HEK293 (cell line): ENCODE measurements around the gene NOS2.
"Not testable (repeated sequence)": the region's sequence is repeated elsewhere in the genome, so short reads cannot be mapped to it uniquely, and the experiment has no call there.

Experiments
- CTCF ChIA-PET: fragments of 350-600 bp; formaldehyde crosslinking; extraction: SDS; loops from one replicate; lab custom pipeline; 2021; ENCODE audit warnings: antibody characterized with exemption; lab: Yijun Ruan, JAX
- POLR2A ChIA-PET: fragments of 300-600 bp; formaldehyde crosslinking; extraction: SDS; loops from one replicate; lab custom pipeline; 2020; ENCODE audit warnings: antibody characterized with exemption, inconsistent platforms; lab: Yijun Ruan, JAX
- H3K27ac ChIP-seq: fragments of 200-500 bp; sonication (Bioruptor generic); 2 replicates; pipeline ENCODE4 v1.5.1; 2014; ENCODE audit warnings: low read depth, low read length, control low read depth, inconsistent platforms; ENCODE audit errors: extremely low read depth
- H3K36me3 ChIP-seq, 2 experiments: fragments of 200-500 bp in 1 of 2; sonication (Bioruptor generic) in 1 of 2; 1 replicate in 1 of 2; 2 replicates in 1 of 2; pipeline ENCODE4 v1.5.1; 2014 to 2017; ENCODE audit warnings: inconsistent platforms in 2 of 2, low read length in 2 of 2; ENCODE audit not compliant: control insufficient read depth in 2 of 2, insufficient read depth in 1 of 2
- H3K4me1 ChIP-seq: fragments of 200-500 bp; sonication (Bioruptor generic); 2 replicates; pipeline ENCODE4 v1.5.1; 2014; ENCODE audit warnings: mild to moderate bottlenecking, low read length, inconsistent platforms; ENCODE audit not compliant: control insufficient read depth, insufficient read depth
- H3K4me3 ChIP-seq: 2 replicates; pipeline ENCODE4 v1.5.1; 2011; ENCODE audit warnings: low read depth, mild to moderate bottlenecking, control low read depth, low read length, moderate library complexity
- H3K9me3 ChIP-seq: fragments of 200-500 bp; sonication (Bioruptor generic); 2 replicates; pipeline ENCODE4 v1.5.1; 2014; ENCODE audit warnings: low read depth, low read length, inconsistent platforms; ENCODE audit not compliant: control insufficient read depth, insufficient read depth
- HOXC10 ChIP-seq: sonication (generic); formaldehyde crosslinking; IDR thresholded peaks from 2 replicates; pipeline ENCODE4 v1.8.1; 2023; ENCODE audit warnings: mild to moderate bottlenecking, missing genetic modification reagents
- KLF8 ChIP-seq: fragments of 450-650 bp; formaldehyde crosslinking; IDR thresholded peaks from 2 replicates; pipeline ENCODE4 v1.5.1; 2016; ENCODE audit warnings: missing biosample characterization, missing genetic modification characterization
- PRDM1 ChIP-seq: fragments of 450-650 bp; formaldehyde crosslinking; IDR thresholded peaks from 2 replicates; pipeline ENCODE4; 2016; ENCODE audit warnings: missing biosample characterization, missing genetic modification characterization
- REST ChIP-seq: fragments of 450-650 bp; formaldehyde crosslinking; IDR thresholded peaks from 2 replicates; pipeline ENCODE4 v1.5.1; 2016; ENCODE audit warnings: missing biosample characterization, missing genetic modification characterization
- ZBTB20 ChIP-seq: fragments of 450-650 bp; formaldehyde crosslinking; IDR thresholded peaks from 2 replicates; pipeline ENCODE4 v1.5.1; 2016; ENCODE audit warnings: missing biosample characterization, missing genetic modification characterization
- ZFP41 ChIP-seq: fragments of 450-650 bp; formaldehyde crosslinking; IDR thresholded peaks from 2 replicates; pipeline ENCODE4 v1.5.1; 2016; ENCODE audit warnings: missing biosample characterization, missing genetic modification characterization, borderline replicate concordance
- ZNF174 ChIP-seq: fragments of 450-650 bp; formaldehyde crosslinking; IDR thresholded peaks from 2 replicates; pipeline ENCODE4 v1.5.0; 2017; ENCODE audit warnings: missing biosample characterization, mild to moderate bottlenecking, missing genetic modification characterization
- ZNF239 ChIP-seq: fragments of 450-650 bp; formaldehyde crosslinking; IDR thresholded peaks from 2 replicates; pipeline ENCODE4 v1.5.1; 2016; ENCODE audit warnings: missing biosample characterization, missing genetic modification characterization
- ZNF302 ChIP-seq: fragments of 450-650 bp; formaldehyde crosslinking; IDR thresholded peaks from 2 replicates; pipeline ENCODE4 v1.5.1; 2016; ENCODE audit warnings: missing biosample characterization, missing genetic modification characterization, low read depth
- ZNF571 ChIP-seq: fragments of 450-650 bp; formaldehyde crosslinking; IDR thresholded peaks from 2 replicates; pipeline ENCODE4 v1.5.0; 2017; ENCODE audit warnings: missing biosample characterization, missing genetic modification characterization
- ZNF624 ChIP-seq: fragments of 450-650 bp; formaldehyde crosslinking; IDR thresholded peaks from 2 replicates; pipeline ENCODE4 v1.5.1; 2017; ENCODE audit warnings: missing biosample characterization, missing genetic modification characterization
- ZNF76 ChIP-seq: fragments of 450-650 bp; formaldehyde crosslinking; IDR thresholded peaks from 2 replicates; pipeline ENCODE4; 2016; ENCODE audit warnings: low read depth, missing biosample characterization, missing genetic modification characterization, borderline replicate concordance
- ZNF785 ChIP-seq: fragments of 450-650 bp; formaldehyde crosslinking; IDR thresholded peaks from 2 replicates; pipeline ENCODE4 v1.5.1; 2016; ENCODE audit warnings: missing biosample characterization, missing genetic modification characterization
- TF ChIP-seq, protein P1 (sequence below): fragments of 450-650 bp; IDR thresholded peaks from 2 replicates; pipeline ENCODE4 v1.5.1; 2018; ENCODE audit warnings: missing biosample characterization, missing genetic modification characterization

Gene NOS2

GRCh38 chr17:27834571-27834970 is 34.2 kb upstream of the NOS2 start:
- no peak overlapping the region for H3K27ac ChIP-seq
- TF ChIP-seq ZNF785 (tag by site-specific recombination) (no peak), REST (tag by site-specific recombination) (no peak), ZBTB20 (tag by site-specific recombination) (no peak), PRDM1 (no peak), ZNF571 (no peak), KLF8 (tag by site-specific recombination) (no peak), ZNF624 (no peak), ZNF174 (tag by site-specific recombination) (no peak), ZNF302 (tag by site-specific recombination) (no peak)
- no peaks in the 10 kb centered on the region for H3K9me3 ChIP-seq
- CTCF ChIA-PET = interaction anchor here (1.2 kb wide), 1 partner anchor 46 kb away, joined by 4 read pairs; no protein-coding TSS in a partner anchor
- H3K4me3 ChIP-seq = no peak overlapping the region
- POLR2A ChIA-PET = no interaction called here
- no peaks in the 10 kb centered on the region for H3K36me3 ChIP-seq
- H3K4me1 ChIP-seq = no peaks in the 10 kb centered on the region

- Histone ChIP-seq H3K4me1 (no peaks in the 10 kb centered on the region), H3K9me3 (no peaks in the 10 kb centered on the region), H3K4me3 (no peak overlapping the region), H3K36me3 (no peaks in the 10 kb centered on the region), H3K27ac (no peak overlapping the region)
- ChIA-PET CTCF (interaction anchor here (0.6 to 2.0 kb wide), 6 partner anchors 26 to 61 kb away, joined by 3 to 6 read pairs (median 4); partner anchors contain the start of gene LYRM9), POLR2A (interaction anchor here (0.7 kb wide), 1 partner anchor 208 kb away, joined by 5 read pairs; no protein-coding TSS in a partner anchor)
- TF ChIP-seq ZNF239 (tag by site-specific recombination) (no peak), HOXC10 (CRISPR knock-in tag) (no peak), ZNF76 (tag by site-specific recombination) (no peak), ZFP41 (no peak), ZBTB20 (tag by site-specific recombination) (no peak)
- TF ChIP-seq, protein P1, sequence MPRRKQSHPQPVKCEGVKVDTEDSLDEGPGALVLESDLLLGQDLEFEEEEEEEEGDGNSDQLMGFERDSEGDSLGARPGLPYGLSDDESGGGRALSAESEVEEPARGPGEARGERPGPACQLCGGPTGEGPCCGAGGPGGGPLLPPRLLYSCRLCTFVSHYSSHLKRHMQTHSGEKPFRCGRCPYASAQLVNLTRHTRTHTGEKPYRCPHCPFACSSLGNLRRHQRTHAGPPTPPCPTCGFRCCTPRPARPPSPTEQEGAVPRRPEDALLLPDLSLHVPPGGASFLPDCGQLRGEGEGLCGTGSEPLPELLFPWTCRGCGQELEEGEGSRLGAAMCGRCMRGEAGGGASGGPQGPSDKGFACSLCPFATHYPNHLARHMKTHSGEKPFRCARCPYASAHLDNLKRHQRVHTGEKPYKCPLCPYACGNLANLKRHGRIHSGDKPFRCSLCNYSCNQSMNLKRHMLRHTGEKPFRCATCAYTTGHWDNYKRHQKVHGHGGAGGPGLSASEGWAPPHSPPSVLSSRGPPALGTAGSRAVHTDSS = no peak
Measured at GRCh38 chr17:27832831-27833230, 32.5 kb upstream of the NOS2 start.

- H3K27ac ChIP-seq, CTCF ChIA-PET, H3K9me3 ChIP-seq, H3K4me1 ChIP-seq, POLR2A ChIA-PET, H3K36me3 ChIP-seq, H3K4me3 ChIP-seq: not testable (repeated sequence)
Measured at GRCh38 chr17:27829888-27830287, 29.6 kb upstream of the NOS2 start.

DNA sequence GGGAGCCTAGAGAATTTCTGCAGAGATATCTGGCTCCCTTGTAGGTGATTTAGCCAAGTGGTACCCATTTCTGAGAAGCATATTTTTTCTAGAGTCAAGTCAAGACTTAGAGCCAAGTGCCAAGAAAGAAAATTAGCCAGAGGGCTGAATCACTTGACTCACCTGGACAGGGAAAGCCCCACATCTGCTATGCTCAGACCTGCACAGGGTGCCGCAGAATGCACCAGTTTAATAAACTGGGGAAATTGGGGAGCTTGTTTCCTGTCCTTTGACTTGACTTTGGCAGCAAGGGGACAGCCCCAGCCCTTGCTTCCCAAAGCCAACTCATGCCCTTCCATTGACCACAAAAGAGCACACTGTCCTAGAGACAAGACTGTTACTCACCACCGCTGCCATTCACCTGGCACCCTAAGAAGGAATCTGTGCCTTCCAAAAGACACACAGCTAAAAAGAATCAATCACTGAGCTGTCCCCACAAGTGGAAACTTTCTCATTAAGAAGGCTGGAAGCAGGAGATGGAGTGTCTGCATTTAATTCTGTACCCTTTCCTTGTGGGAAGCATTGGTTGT is 28.9 kb upstream of the NOS2 start:
- POLR2A ChIA-PET = not testable (repeated sequence)

More for the DNA sequence above, 28.9 kb upstream of the NOS2 start:
- CTCF ChIA-PET, H3K36me3 ChIP-seq, H3K9me3 ChIP-seq, H3K4me1 ChIP-seq, H3K27ac ChIP-seq, H3K4me3 ChIP-seq: not testable (repeated sequence)
